GM23338 (cell line): ENCODE measurements around the gene PTAFR.

ENCODE experiments used
- EZH2 ChIP-seq: fragments of 200-600 bp; sonication (generic); IDR thresholded peaks from one replicate; pipeline ENCODE4 v1.8.0; 2017; ENCODE audit warnings: antibody characterized with exemption, mild to moderate bottlenecking, low read depth; ENCODE audit not compliant: unreplicated experiment
- EZH2phosphoT487 ChIP-seq: fragments of 200-600 bp; sonication (generic); IDR thresholded peaks from one replicate; pipeline ENCODE4 v1.8.1; 2018; ENCODE audit warnings: antibody characterized with exemption; ENCODE audit not compliant: unreplicated experiment
- POLR2AphosphoS5 ChIP-seq: IDR thresholded peaks from 2 replicates; pipeline ENCODE4 v1.6.1; 2016; ENCODE audit warnings: antibody characterized with exemption, low read depth
- TF ChIP-seq, protein P1 (sequence below), 2 experiments: fragments of 200-600 bp in 1 of 2; sonication (generic) in 1 of 2; conservative IDR thresholded peaks; 2 replicates each; pipeline versions ENCODE4 v1.5.1 to v1.6.1; 2016 to 2017; ENCODE audit warnings: antibody characterized with exemption in 2 of 2, low read depth in 2 of 2, mild to moderate bottlenecking in 2 of 2, moderate library complexity in 1 of 2
- TF ChIP-seq, protein P2 (sequence below): IDR thresholded peaks from one replicate; pipeline ENCODE4 v1.6.1; 2018; ENCODE audit warnings: antibody characterized with exemption; ENCODE audit not compliant: unreplicated experiment
- TF ChIP-seq, protein P3 (sequence below): IDR thresholded peaks from 2 replicates; pipeline ENCODE4 v1.6.1; 2016; ENCODE audit warnings: antibody characterized with exemption

DNA sequence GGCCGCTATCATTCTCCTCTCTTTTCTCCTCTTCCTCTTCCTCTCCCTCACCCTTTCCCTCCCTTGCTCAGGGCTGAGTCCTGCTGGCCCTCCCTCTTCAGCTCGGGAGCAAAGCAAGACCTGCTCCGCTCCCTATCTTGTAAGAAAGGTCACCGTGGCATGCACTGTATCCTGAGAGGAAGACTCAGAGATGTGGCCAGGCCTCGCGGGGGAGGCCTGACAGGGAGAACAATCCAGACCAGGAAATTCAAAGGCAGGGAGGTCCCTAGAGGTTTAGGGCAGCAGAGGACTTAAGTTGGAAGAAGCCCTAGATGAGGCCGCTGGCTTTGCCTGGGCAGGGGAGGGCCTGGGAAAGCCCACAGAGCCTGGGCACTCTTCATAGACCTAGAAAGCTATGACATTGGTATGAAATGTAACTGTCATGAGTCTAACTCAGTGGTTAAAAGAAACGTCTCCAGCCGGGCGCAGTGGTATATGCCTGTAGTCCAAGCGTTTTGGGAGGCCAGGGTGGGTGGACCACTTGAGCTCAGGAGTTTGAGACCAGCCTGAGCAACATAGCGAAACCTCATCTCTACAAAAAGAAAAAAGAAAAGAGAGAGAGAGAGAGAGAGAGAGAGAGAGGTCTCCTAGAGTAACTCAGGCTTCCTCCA, 14.6 kb upstream of the PTAFR start:
- TF ChIP-seq EZH2phosphoT487 (no peak), EZH2 (no peak), POLR2AphosphoS5 (no peak)
- TF ChIP-seq, protein P1, sequence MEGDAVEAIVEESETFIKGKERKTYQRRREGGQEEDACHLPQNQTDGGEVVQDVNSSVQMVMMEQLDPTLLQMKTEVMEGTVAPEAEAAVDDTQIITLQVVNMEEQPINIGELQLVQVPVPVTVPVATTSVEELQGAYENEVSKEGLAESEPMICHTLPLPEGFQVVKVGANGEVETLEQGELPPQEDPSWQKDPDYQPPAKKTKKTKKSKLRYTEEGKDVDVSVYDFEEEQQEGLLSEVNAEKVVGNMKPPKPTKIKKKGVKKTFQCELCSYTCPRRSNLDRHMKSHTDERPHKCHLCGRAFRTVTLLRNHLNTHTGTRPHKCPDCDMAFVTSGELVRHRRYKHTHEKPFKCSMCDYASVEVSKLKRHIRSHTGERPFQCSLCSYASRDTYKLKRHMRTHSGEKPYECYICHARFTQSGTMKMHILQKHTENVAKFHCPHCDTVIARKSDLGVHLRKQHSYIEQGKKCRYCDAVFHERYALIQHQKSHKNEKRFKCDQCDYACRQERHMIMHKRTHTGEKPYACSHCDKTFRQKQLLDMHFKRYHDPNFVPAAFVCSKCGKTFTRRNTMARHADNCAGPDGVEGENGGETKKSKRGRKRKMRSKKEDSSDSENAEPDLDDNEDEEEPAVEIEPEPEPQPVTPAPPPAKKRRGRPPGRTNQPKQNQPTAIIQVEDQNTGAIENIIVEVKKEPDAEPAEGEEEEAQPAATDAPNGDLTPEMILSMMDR (conservative IDR thresholded peaks at IDR 0.05; ENCODE audit: low read depth in 2 of 2), result no peak
- TF ChIP-seq, protein P2, sequence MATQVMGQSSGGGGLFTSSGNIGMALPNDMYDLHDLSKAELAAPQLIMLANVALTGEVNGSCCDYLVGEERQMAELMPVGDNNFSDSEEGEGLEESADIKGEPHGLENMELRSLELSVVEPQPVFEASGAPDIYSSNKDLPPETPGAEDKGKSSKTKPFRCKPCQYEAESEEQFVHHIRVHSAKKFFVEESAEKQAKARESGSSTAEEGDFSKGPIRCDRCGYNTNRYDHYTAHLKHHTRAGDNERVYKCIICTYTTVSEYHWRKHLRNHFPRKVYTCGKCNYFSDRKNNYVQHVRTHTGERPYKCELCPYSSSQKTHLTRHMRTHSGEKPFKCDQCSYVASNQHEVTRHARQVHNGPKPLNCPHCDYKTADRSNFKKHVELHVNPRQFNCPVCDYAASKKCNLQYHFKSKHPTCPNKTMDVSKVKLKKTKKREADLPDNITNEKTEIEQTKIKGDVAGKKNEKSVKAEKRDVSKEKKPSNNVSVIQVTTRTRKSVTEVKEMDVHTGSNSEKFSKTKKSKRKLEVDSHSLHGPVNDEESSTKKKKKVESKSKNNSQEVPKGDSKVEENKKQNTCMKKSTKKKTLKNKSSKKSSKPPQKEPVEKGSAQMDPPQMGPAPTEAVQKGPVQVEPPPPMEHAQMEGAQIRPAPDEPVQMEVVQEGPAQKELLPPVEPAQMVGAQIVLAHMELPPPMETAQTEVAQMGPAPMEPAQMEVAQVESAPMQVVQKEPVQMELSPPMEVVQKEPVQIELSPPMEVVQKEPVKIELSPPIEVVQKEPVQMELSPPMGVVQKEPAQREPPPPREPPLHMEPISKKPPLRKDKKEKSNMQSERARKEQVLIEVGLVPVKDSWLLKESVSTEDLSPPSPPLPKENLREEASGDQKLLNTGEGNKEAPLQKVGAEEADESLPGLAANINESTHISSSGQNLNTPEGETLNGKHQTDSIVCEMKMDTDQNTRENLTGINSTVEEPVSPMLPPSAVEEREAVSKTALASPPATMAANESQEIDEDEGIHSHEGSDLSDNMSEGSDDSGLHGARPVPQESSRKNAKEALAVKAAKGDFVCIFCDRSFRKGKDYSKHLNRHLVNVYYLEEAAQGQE, result no peak
- TF ChIP-seq, protein P3, sequence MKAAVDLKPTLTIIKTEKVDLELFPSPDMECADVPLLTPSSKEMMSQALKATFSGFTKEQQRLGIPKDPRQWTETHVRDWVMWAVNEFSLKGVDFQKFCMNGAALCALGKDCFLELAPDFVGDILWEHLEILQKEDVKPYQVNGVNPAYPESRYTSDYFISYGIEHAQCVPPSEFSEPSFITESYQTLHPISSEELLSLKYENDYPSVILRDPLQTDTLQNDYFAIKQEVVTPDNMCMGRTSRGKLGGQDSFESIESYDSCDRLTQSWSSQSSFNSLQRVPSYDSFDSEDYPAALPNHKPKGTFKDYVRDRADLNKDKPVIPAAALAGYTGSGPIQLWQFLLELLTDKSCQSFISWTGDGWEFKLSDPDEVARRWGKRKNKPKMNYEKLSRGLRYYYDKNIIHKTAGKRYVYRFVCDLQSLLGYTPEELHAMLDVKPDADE, result no peak
